ENCODE data around the gene LST1. TPM values are rescaled to one million over a fixed set of nuclear protein-coding genes. Genes with fewer than 3 reads are reported as not detected.
A peak's percentile ranks its signal among the peaks of the same experiment; 100 is the strongest.

LST1 gene
- total and polyA plus RNA-seq, 2 of the 8 experiments (the other 6 are each of a cell fraction or from before 2014, with no cell fraction given) = not detected

- H3K14ac ChIP-seq (ENCODE audit: insufficient read length) = no peak overlapping the region
- peak overlapping the region; percentile 97 to 100 (median 98) for H3K9ac ChIP-seq (replicated peaks in 1 of 4; ENCODE audit: extremely low read depth in 1 of 4, low read depth in 3 of 4, low read length in 3 of 4)
- peaks cover 34 to 59% of the 10 kb centered on the region in 2 experiments for H3K79me2 ChIP-seq (ENCODE audit: control insufficient read depth in 1 of 2, insufficient read depth in 2 of 2, low read length in 2 of 2)
- no peak overlapping the region for H2BK120ac ChIP-seq (replicated peaks; ENCODE audit: low read depth, low read length)
- WGBS, 2 experiments (ENCODE audit: extremely low coverage in 1 of 2, insufficient coverage in 1 of 2, insufficient read length in 1 of 2, insufficient replicate concordance in 2 of 2, low coverage in 1 of 2, low lambda C conversion rate in 2 of 2, missing lambda C conversion rate in 1 of 2) = 2% methylated on average over 19 of the region's 21 CpGs; no CpG with 5 or more reads in 1 of the 2 experiments
- peak overlapping the region; percentile 71 to 86 for H3K4me2 ChIP-seq (ENCODE audit: insufficient read depth in 1 of 2, low read depth in 2 of 2, low read length in 2 of 2)
- H3K4me1 ChIP-seq (replicated peaks in 1 of 4; ENCODE audit: control insufficient read depth in 3 of 4, insufficient read depth in 4 of 4, low read length in 3 of 4) = peaks cover 4 to 18% (median 10%) of the 10 kb centered on the region in 4 experiments; a peak in 5 of 7 replicates
- DNase-seq (ENCODE audit: low read depth in 1 of 2, low spot score in 2 of 2) (no peak), FAIRE-seq (no peak)
- CTCF ChIA-PET (ENCODE audit: partially characterized antibody) = interaction anchor here (0.7 to 24.7 kb wide), 7 partner anchors 10 to 76 kb away, joined by 3 to 613 read pairs (median 4); partner anchors contain the start of gene NCR3
- no peak overlapping the region for H2BK20ac ChIP-seq (ENCODE audit: low read length)
- TF ChIP-seq NANOG (IDR thresholded peaks at IDR 0.05; ENCODE audit: insufficient read depth, low read depth, low read length, poor library complexity, severe bottlenecking) (no peak), YY1 (IDR thresholded peaks at IDR 0.05; ENCODE audit: low read depth, low read length) (peak; percentile 51; the same call in 1 of the 2 replicates), SIRT6 (IDR thresholded peaks at IDR 0.05; ENCODE audit: low read length) (no peak), CHD1 (IDR thresholded peaks at IDR 0.05; ENCODE audit: low read depth, low read length) (peak; percentile 36; the same call in 1 of the 2 replicates), KDM5A (IDR thresholded peaks at IDR 0.05; ENCODE audit: low read length) (peak; percentile 35; the same call in 1 of the 2 replicates), SAP30 (IDR thresholded peaks at IDR 0.05; ENCODE audit: insufficient read depth, insufficient replicate concordance, low read length) (peak; percentile 26), ZNF274 (IDR thresholded peaks at IDR 0.05; ENCODE audit: borderline replicate concordance, extremely low read depth, low read length) (no peak), RBBP5 (IDR thresholded peaks at IDR 0.05; ENCODE audit: borderline replicate concordance, low read depth, low read length) (no peak), RXRA (IDR thresholded peaks at IDR 0.05; ENCODE audit: insufficient read depth, low read depth, low read length) (no peak), GABPA (IDR thresholded peaks at IDR 0.05; ENCODE audit: borderline replicate concordance, insufficient read depth, low read length) (no peak)
- H3K4me3 ChIP-seq (ENCODE audit: extremely low read depth in 1 of 4, insufficient read depth in 2 of 4, low read depth in 3 of 4, low read length in 4 of 4) = peak overlapping the region; percentile 75 to 99 (median 97)
- H3K23ac ChIP-seq (ENCODE audit: insufficient read length) = no peak overlapping the region
- H3K27ac ChIP-seq (ENCODE audit: low read depth, low read length) = peak overlapping the region; percentile 99
- H4K5ac ChIP-seq (ENCODE audit: insufficient read length, low read depth, low read length) = peak overlapping the region; percentile 92
- H2BK12ac ChIP-seq (ENCODE audit: low read depth, low read length) = peak overlapping the region; percentile 96; the same call in 1 of the 2 replicates
- H3K4ac ChIP-seq (replicated peaks; ENCODE audit: insufficient read length, low read depth, low read length) = peak overlapping the region; percentile 15
- no peaks in the 10 kb centered on the region; the same call in 1 of the 2 replicates for H3K79me1 ChIP-seq (ENCODE audit: low read depth, low read length)
- H3K36me3 ChIP-seq (ENCODE audit: control insufficient read depth in 2 of 4, insufficient read depth in 4 of 4, low read length in 3 of 4) = peaks cover 28 to 44% (median 40%) of the 10 kb centered on the region in 4 experiments
- peak overlapping the region; percentile 55 for H2BK15ac ChIP-seq (ENCODE audit: low read length)
- no peaks in the 10 kb centered on the region for H3K9me3 ChIP-seq (ENCODE audit: insufficient read depth in 2 of 2, low read depth in 1 of 2, low read length in 1 of 2)
- H3K23me2 ChIP-seq (ENCODE audit: low read depth, low read length) = peaks cover 5% of the 10 kb centered on the region
- H2AK5ac ChIP-seq (ENCODE audit: low read depth, low read length) = peak overlapping the region; percentile 99
- no peak overlapping the region for H2AFZ ChIP-seq (ENCODE audit: low read length)
- H4K8ac ChIP-seq (ENCODE audit: extremely low read depth, insufficient read depth, low read length) = peak overlapping the region; percentile 100; the same call in 1 of the 2 replicates
- H3K27me3 ChIP-seq (replicated peaks in 1 of 4; ENCODE audit: control insufficient read depth in 3 of 4, extremely low read depth in 1 of 4, insufficient read depth in 3 of 4, low read length in 3 of 4) = no peaks in the 10 kb centered on the region
- peak overlapping the region; percentile 7 for H4K91ac ChIP-seq (replicated peaks; ENCODE audit: insufficient read length, low read length)
- H4K20me1 ChIP-seq (replicated peaks in 1 of 2; ENCODE audit: control insufficient read depth in 1 of 2, insufficient read depth in 2 of 2, low read length in 2 of 2) = peaks cover 26% of the 10 kb centered on the region in 2 experiments
- H3K56ac ChIP-seq (replicated peaks; ENCODE audit: insufficient read length, low read depth, low read length) = no peak overlapping the region
- H2BK5ac ChIP-seq (ENCODE audit: low read depth, low read length) = peak overlapping the region; percentile 100
- POLR2A ChIA-PET (ENCODE audit: partially characterized antibody) = interaction anchor here (0.6 to 18.4 kb wide), 56 partner anchors 7 to 970 kb away, joined by 3 to 428 read pairs (median 6); partner anchors contain the start of genes ABCF1, AIF1, APOM and BAG6
- peak overlapping the region; percentile 98 for H3K18ac ChIP-seq (ENCODE audit: extremely low read depth, low read length)
These were observed 44.9 kb upstream of the LST1 start for GRCh38 chr6:31541059-31541657.
